ENCODE results near the gene HDAC4. TPM values are rescaled to one million over a fixed set of nuclear protein-coding genes. Genes with fewer than 3 reads are reported as not detected.

The HDAC4 gene
- total and polyA plus RNA-seq, 9 of the 15 experiments (the other 6 are each of a cell fraction or from before 2014, with no cell fraction given), result 0.11 to 20.2 (median 4.0) TPM

DNA sequence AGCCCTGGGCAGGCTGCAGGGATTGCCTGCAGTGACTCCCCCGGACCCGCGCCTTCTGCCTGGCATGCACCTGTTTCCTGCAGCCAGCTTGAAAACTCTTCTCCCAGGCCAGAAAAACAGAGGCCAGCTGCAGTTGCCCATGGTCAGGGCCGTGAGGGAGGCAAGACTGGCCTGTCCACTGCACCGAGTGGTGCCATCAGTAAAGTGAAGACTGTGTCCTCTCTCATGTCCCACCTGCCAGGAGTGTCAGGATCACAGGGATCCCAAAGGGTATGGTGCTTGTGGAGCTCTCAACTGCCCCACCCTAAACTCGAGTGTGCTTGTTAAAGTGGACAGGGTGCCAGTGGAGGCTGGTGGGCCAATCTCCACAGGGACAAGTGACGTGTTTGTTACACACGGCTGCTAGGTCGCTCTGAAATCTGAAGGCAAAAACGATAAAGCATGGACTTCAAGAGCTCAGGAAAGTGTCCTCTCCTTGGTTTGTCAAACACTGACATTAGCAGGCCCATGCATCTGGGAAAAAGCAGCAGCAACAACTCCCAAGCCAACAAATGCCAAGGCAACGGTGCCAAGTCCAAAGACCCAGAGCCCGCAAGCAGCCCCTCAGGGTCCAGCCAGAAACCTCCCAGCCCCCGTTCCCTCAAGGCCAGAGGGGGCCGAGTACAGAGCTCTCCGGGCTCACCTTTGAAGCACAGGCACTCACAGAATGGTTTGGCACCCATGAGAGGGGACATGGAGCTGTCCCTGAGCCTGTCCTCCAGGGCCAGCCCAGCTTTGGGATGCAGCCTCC is 213.2 kb downstream of the HDAC4 start:
- intact Hi-C loops (cut with micrococcal nuclease) (no loop called here), in situ Hi-C loops (cut with MboI) (no loop called here)
- Histone ChIP-seq H3K4me2 (ENCODE audit: insufficient read depth, low read length) (no peak overlapping the region), H3K27me3 (ENCODE audit: control insufficient read depth in 2 of 2, insufficient read depth in 2 of 2, low read length in 2 of 2) (no peaks in the 10 kb centered on the region), H3K9me3 (replicated peaks; ENCODE audit: control insufficient read depth, insufficient read depth, low read depth, low read length) (no peaks in the 10 kb centered on the region), H2AFZ (ENCODE audit: low read depth, low read length) (no peak overlapping the region), H3K4me3 (no peak overlapping the region), H3K9ac (ENCODE audit: insufficient read depth in 1 of 2, low read depth in 2 of 2, low read length in 2 of 2) (no peak overlapping the region), H3K79me2 (ENCODE audit: control insufficient read depth, insufficient read depth, low read length) (no peaks in the 10 kb centered on the region), H3K9me1 (ENCODE audit: control insufficient read depth, insufficient read depth, low read length) (no peaks in the 10 kb centered on the region), H4K20me1 (replicated peaks; ENCODE audit: control insufficient read depth, insufficient read depth, low read length) (no peaks in the 10 kb centered on the region), H3K4me1 (replicated peaks in 1 of 2; ENCODE audit: control insufficient read depth in 2 of 2, insufficient read depth in 2 of 2, low read length in 2 of 2) (no peaks in the 10 kb centered on the region; a peak in 1 of 5 replicates), H3K36me3 (ENCODE audit: control insufficient read depth, insufficient read depth, low read length) (peaks cover 9% of the 10 kb centered on the region; the same call in 1 of the 3 replicates), H3K27ac (ENCODE audit: extremely low read depth, low read depth, low read length) (no peak overlapping the region)
- ChIA-PET POLR2A (no interaction called here), CTCF (ENCODE audit: low intra/inter-chr PET ratio) (no interaction called here)
- FAIRE-seq (no peak), ATAC-seq (no peak), DNase-seq (ENCODE audit: extremely low read depth in 1 of 4, low spot score in 3 of 4) (no peak)
- 80% methylated on average over 14 of the region's 15 CpGs for WGBS (ENCODE audit: insufficient coverage, low coverage, missing lambda C conversion rate)
- no TSS peak for BruUV-seq (replicated peaks)
- no peak for TF ChIP-seq MAFG (tag; conservative IDR thresholded peaks at IDR 0.05)
- TF ChIP-seq TAL1 (IDR thresholded peaks at IDR 0.05), result no peak
- TF ChIP-seq HOMEZ (CRISPR knock-in tag; IDR thresholded peaks at IDR 0.05), result no peak
- no peak for TF ChIP-seq CTBP1 (IDR thresholded peaks at IDR 0.05; ENCODE audit: borderline replicate concordance)
- no peak for TF ChIP-seq ZNF398 (CRISPR knock-in tag; IDR thresholded peaks at IDR 0.05)
- no peak for TF ChIP-seq ZNF274 (IDR thresholded peaks at IDR 0.05; ENCODE audit: borderline replicate concordance, low read depth, low read length)
- no peak for TF ChIP-seq HDAC8 (tag; IDR thresholded peaks at IDR 0.05)
- TF ChIP-seq BRD4 (IDR thresholded peaks at IDR 0.05), result no peak
- TF ChIP-seq PREB (CRISPR knock-in tag; IDR thresholded peaks at IDR 0.05), result no peak
- no peak for TF ChIP-seq SREBF2 (CRISPR knock-in tag; IDR thresholded peaks at IDR 0.05)
- no peak for TF ChIP-seq NFYB (IDR thresholded peaks at IDR 0.05; ENCODE audit: extremely low read depth, insufficient read length)
- TF ChIP-seq, protein P1, sequence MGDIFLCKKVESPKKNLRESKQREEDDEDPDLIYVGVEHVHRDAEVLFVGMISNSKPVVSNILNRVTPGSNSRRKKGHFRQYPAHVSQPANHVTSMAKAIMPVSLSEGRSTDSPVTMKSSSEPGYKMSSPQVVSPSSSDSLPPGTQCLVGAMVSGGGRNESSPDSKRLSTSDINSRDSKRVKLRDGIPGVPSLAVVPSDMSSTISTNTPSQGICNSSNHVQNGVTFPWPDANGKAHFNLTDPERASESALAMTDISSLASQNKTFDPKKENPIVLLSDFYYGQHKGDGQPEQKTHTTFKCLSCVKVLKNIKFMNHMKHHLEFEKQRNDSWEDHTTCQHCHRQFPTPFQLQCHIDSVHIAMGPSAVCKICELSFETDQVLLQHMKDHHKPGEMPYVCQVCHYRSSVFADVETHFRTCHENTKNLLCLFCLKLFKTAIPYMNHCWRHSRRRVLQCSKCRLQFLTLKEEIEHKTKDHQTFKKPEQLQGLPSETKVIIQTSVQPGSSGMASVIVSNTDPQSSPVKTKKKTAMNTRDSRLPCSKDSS (IDR thresholded peaks at IDR 0.05; ENCODE audit: low read depth, partially characterized antibody), result no peak
- TF ChIP-seq NFIX (CRISPR knock-in tag; IDR thresholded peaks at IDR 0.05; ENCODE audit: low read depth), result no peak
- no peak for TF ChIP-seq ELK1 (CRISPR knock-in tag; IDR thresholded peaks at IDR 0.05)
